PFSK-1 (cell line): ENCODE measurements around the gene CAMTA1.

Source experiments
- FOXP2 ChIP-seq: optimal IDR thresholded peaks from 2 replicates; pipeline ENCODE3; 2011; ENCODE audit warnings: borderline replicate concordance, control low read depth, inconsistent platforms; ENCODE audit not compliant: insufficient read depth; ENCODE audit errors: extremely low read length, extremely low read depth
- POLR2AphosphoS5 ChIP-seq: IDR thresholded peaks from 2 replicates; pipeline ENCODE4 v1.6.1; 2012; ENCODE audit warnings: low read depth, mild to moderate bottlenecking, control low read depth, low read length, moderate library complexity
- SIN3A ChIP-seq: IDR thresholded peaks from 2 replicates; pipeline ENCODE4 v1.6.1; 2012; ENCODE audit warnings: mild to moderate bottlenecking, low read length, moderate library complexity, borderline replicate concordance; ENCODE audit not compliant: insufficient read depth
- TAF1 ChIP-seq: IDR thresholded peaks from 2 replicates; pipeline ENCODE4 v1.6.1; 2012; ENCODE audit warnings: low read length, control low read depth, borderline replicate concordance; ENCODE audit not compliant: insufficient read depth
- TF ChIP-seq, protein P1 (sequence below), 2 experiments: IDR thresholded peaks; 2 replicates each; pipeline versions ENCODE4 v1.6.1 to v1.8.0; 2011 to 2012; ENCODE audit warnings: low read depth in 2 of 2, low read length in 2 of 2, control low read depth in 1 of 2, inconsistent platforms in 1 of 2, mild to moderate bottlenecking in 1 of 2, moderate library complexity in 1 of 2; ENCODE audit not compliant: insufficient read depth in 1 of 2

CAMTA1 gene

DNA sequence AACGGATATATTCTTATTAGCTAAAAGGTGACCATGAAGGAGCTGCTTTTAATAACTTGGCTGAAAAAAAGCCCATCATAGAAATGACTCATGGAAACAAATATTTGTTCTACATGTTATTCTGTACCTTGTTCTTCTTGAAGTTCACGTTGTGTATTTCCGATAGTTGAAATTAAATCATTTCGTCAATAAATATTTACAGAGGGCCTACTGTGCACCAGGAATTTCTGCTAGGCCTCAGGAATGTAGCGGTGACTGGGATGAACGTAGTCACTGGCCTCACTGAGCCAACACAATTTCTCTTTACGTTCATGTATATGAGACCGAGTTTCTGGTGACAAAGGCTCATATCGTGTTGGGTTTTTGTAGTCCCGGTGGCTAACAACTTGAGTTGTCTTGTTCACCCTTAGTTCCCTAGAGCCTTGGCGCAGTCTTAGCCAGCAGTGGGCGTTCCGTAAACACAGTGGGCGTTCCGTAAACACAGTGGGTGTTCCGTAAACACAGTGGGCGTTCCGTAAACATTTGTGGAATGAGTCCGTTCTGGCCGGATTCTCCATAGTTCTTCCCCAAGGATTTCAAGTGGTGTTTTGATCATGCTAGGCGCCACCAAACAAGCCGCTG, 932.6 kb downstream of the CAMTA1 start:
- peak; percentile 19 for TF ChIP-seq FOXP2
- TF ChIP-seq, protein P1, sequence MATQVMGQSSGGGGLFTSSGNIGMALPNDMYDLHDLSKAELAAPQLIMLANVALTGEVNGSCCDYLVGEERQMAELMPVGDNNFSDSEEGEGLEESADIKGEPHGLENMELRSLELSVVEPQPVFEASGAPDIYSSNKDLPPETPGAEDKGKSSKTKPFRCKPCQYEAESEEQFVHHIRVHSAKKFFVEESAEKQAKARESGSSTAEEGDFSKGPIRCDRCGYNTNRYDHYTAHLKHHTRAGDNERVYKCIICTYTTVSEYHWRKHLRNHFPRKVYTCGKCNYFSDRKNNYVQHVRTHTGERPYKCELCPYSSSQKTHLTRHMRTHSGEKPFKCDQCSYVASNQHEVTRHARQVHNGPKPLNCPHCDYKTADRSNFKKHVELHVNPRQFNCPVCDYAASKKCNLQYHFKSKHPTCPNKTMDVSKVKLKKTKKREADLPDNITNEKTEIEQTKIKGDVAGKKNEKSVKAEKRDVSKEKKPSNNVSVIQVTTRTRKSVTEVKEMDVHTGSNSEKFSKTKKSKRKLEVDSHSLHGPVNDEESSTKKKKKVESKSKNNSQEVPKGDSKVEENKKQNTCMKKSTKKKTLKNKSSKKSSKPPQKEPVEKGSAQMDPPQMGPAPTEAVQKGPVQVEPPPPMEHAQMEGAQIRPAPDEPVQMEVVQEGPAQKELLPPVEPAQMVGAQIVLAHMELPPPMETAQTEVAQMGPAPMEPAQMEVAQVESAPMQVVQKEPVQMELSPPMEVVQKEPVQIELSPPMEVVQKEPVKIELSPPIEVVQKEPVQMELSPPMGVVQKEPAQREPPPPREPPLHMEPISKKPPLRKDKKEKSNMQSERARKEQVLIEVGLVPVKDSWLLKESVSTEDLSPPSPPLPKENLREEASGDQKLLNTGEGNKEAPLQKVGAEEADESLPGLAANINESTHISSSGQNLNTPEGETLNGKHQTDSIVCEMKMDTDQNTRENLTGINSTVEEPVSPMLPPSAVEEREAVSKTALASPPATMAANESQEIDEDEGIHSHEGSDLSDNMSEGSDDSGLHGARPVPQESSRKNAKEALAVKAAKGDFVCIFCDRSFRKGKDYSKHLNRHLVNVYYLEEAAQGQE (IDR thresholded peaks at IDR 0.05; ENCODE audit: insufficient read depth in 1 of 2, low read depth in 2 of 2, low read length in 2 of 2), result no peak

DNA sequence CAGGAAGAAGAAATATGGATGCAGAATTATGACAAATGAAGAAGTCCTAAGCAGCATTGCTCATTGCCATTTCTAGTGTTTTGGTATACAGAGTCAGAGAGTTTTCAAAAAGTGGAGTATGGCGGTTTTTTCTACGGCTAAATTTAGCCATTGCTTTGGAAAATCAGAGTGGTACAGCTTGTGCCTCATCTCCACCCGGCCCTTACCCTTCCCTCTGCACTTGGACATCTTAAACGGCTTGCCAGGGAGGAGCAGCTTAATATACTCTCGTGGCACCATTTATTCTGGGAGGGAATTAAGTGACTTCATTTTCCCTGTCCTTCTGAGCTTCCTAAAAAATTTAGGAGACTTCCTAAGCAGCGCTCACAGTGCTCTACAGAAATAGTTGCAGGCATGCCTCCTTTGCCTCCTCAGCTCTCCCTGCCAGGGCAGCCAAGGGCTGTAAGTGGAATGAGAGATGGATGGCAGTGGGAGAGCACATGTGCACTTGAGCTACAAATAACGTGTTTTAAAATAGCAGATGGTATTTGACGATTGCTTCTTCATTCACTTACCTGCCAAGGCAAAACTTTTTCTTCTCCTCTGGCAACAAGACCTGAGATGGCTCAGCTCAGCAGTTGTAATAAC, 934.3 kb downstream of the CAMTA1 start:
- TF ChIP-seq, protein P1 (IDR thresholded peaks at IDR 0.05; ENCODE audit: insufficient read depth in 1 of 2, low read depth in 2 of 2, low read length in 2 of 2), result no peak
- TF ChIP-seq SIN3A, result no peak

DNA sequence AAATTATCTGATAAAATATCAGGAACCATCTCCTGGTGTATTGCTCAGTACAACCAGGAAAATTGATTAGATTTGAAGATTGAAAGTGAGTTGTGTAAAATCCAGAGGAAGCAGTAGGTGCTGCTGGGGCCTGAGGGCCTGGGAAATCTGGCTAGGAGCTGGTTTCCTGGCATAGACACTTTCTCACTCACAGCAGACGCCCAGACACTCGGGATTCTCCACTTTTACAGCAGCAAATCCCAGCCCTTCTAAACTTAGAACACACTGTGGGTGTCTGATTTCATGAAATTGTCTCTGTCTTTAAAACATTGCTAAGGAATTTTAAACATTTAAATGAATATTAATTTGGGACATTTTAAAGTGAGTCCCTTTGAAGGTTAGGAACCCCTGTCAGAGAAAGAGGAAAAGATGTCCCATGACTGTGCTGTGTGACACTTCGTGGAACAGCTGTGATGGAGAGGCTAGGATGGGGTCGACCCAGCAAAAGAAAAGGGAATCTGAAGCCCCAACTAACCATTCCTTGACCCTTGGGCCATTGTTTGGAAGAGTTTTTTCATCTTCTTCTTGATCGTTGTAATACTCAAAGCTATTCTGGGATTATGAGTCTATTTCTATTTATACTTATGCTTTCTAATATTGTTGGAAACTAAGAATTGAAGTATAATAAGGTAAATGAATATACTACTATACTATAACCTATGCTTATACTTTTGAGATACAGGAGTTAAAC, 936.9 kb downstream of the CAMTA1 start:
- TF ChIP-seq TAF1 (no peak), FOXP2 (no peak)

DNA sequence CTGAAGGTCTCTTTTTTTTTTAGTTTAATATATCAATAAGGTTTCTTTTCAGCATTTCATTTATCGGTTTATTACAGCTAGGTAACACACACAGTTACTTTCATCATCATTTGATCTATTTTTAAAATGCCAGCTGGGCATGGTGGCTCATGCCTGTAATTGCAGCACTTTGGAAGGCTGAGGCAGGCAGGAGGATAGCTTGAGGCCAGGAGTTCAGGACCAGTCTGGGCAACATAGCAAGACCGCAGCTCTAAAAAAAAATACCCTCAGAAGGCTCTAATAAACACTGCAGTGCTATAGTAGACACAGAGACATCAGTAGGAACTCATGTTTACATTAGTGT, 937.4 kb downstream of the CAMTA1 start:
- no peak for TF ChIP-seq SIN3A
- TF ChIP-seq POLR2AphosphoS5, result no peak
- no peak for TF ChIP-seq FOXP2
- TF ChIP-seq TAF1, result no peak
- TF ChIP-seq, protein P1 (IDR thresholded peaks at IDR 0.05; ENCODE audit: insufficient read depth in 1 of 2, low read depth in 2 of 2, low read length in 2 of 2), result no peak

DNA sequence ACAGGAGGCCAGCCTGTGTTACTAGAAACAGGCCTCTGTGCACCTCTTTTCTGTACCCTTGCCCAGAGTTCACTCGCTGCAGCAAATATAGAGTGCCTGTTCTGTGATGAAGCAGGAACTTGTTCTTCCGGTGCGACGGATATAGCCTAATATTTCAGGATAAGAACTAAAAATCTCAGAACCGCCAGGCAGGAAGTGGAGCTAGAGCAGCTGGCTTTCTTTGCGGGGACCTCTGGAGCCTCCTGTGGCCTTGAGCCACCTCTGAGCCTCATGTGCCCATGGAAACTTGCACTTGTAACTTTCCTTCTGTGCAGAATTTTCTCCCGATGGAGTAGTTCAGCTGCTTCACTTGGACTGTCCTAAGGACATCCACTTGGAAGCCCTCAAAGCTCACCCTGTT, 941.4 kb downstream of the CAMTA1 start:
- TF ChIP-seq, protein P1 (IDR thresholded peaks at IDR 0.05; ENCODE audit: insufficient read depth in 1 of 2, low read depth in 2 of 2, low read length in 2 of 2), result no peak
- TF ChIP-seq POLR2AphosphoS5, result no peak
- no peak for TF ChIP-seq FOXP2
- no peak for TF ChIP-seq SIN3A
- no peak for TF ChIP-seq TAF1
